Heart right ventricle (tissue), 16 donors: ENCODE data around the gene SHISAL2A. TPM values are rescaled to one million over a fixed set of nuclear protein-coding genes. Genes with fewer than 3 reads are reported as not detected.

Experiments
- ATAC-seq, 8 donors: fragments of 200-7000 bp; cut with Tn5 transposase; one replicate each; pipeline ENCODE4 v1.9.1; 2020; ENCODE audit warnings: mild to moderate bottlenecking in 8 of 8, moderate library complexity in 8 of 8, moderate number of reproducible peaks in 1 of 8
- DNase-seq, 2 donors: peaks; one replicate each; pipeline ENCODE4 v3.0.0-alpha.2; 2020
- H3K27ac ChIP-seq, 10 donors: fragments of 200-600 bp; sonication (generic) in 2 of 10; one replicate each; pipeline versions ENCODE4 v1.5.0 to v1.8.0; 2020 to 2022; ENCODE audit warnings: mild to moderate bottlenecking in 3 of 10
- H3K27me3 ChIP-seq, 7 donors: fragments of 200-600 bp; one replicate each; pipeline ENCODE4 v1.8.0; 2021 to 2022; ENCODE audit warnings: mild to moderate bottlenecking in 2 of 7
- H3K36me3 ChIP-seq, 9 donors: fragments of 200-600 bp; sonication (generic) in 1 of 9; one replicate each; pipeline versions ENCODE4 v1.5.0 to v1.8.0; 2020 to 2022; ENCODE audit warnings: mild to moderate bottlenecking in 2 of 9
- H3K4me1 ChIP-seq, 9 donors: fragments of 200-600 bp; sonication (generic) in 1 of 9; one replicate each; pipeline versions ENCODE4 v1.5.0 to v1.8.0; 2020 to 2022; ENCODE audit warnings: mild to moderate bottlenecking in 4 of 9
- H3K4me3 ChIP-seq, 10 donors: fragments of 200-600 bp; sonication (generic) in 2 of 10; one replicate each; pipeline versions ENCODE4 v1.5.0 to v1.8.0; 2020 to 2022; ENCODE audit warnings: mild to moderate bottlenecking in 7 of 10, moderate library complexity in 2 of 10
- H3K9me3 ChIP-seq, 11 donors: fragments of 200-600 bp in 10 of 11; sonication (generic) in 2 of 11; one replicate each; pipeline versions ENCODE4 v1.5.0 to v1.8.0; 2013 to 2022; ENCODE audit warnings: mild to moderate bottlenecking in 2 of 11, control low read depth in 1 of 11, moderate library complexity in 1 of 11
- CTCF ChIP-seq, 9 donors: fragments of 200-600 bp; sonication (generic) in 2 of 9; IDR thresholded peaks; one replicate each; pipeline versions ENCODE4 v1.5.0 to v1.8.0; 2021 to 2022; ENCODE audit warnings: antibody characterized with exemption in 9 of 9, mild to moderate bottlenecking in 5 of 9, moderate library complexity in 1 of 9
- WGBS, 2 donors: extraction: QIAGEN DNeasy Blood & Tissue Kit; methylation state at CpG; one replicate each; pipeline ENCODE4 v1.1.7; 2013; ENCODE audit warnings: inconsistent platforms in 1 of 2; 5-methylcytosine and 5-hydroxymethylcytosine counted together
- intact Hi-C, 10 donors: fragments of 100-400 bp; cut with DNase I; formaldehyde crosslinking; loops; one replicate each; pipeline versions ENCODE4 v1.11.1 to v1.14.2; 2022
- polyA plus RNA-seq, 2 donors: library from polyadenylated mRNA; stranded (reverse); fragments of 200-250 nt; gene quantifications; one replicate each; pipeline ENCODE4 v1.2.3, GENCODE V29; 2013
- total RNA-seq, 10 donors: library from RNA; stranded (reverse); fragmentation: NEBNext Ultra II Directional in 3 of 10; extraction: Animal tissue kit (Norgen Biotek cat#: 25700) in 3 of 10; gene quantifications; one replicate each; pipeline versions ENCODE4 v1.2.1 to v1.2.4, GENCODE V29; 2021 to 2023
- donor health status: Arrhythmogenic right ventricular cardiomyopathy.
- donor health status: ischemic (EF 13 %, LVEDD 7.1; RV severe dilation, severe dysfunction).
- donor health status: healthy with polysubstance abuse.
- donor health status: DM: no; HTN: yes; CAD: no.
- donor health status: DM: no; HTN: no; CAD: no.
- donor health status: ischemic (EF 25% LVEDD 6.9; RV normal size, moderate dysfunction).
- donor health status: ischemic (EF 25% LVEDD 5.7; RV mildly dilated, moderate dysfunction).
- donor health status: healthy.
- donor health status: DM: yes; HTN: yes; CAD: no.
- donor health status: Ischemic cardiomyopathy.
- donor health status: ischemic (EF 35%, LVEDD 5.7; RV mildly dilated, moderate dysfunction).
- donor health status: nonischemic (EF 11% LVEDD 7.7; RV severe dilation, severe dysfunction).
- donor health status: DM: yes; HTN: yes; CAD: no.
- donor health status: PGD.
- donor health status: ischemic (EF 29% LVEDD 5.4; RV normal size, mild dysfunction).
- donor health status: nonischemic (EF 23%, LVEDD 6.1; RV moderate dilation, normal function).

Gene SHISAL2A
- total and polyA plus RNA-seq, 12 donors, result 0.10 to 0.22 (median 0.19) TPM; not detected in 9

- no peak for TF ChIP-seq CTCF (IDR thresholded peaks at IDR 0.05)
- intact Hi-C loops, result loop anchor here in 5 of 10 donors (2.0 to 5.0 kb wide), 2 partner anchors 51 kb away; partner anchors contain the start of gene TUT4 (in 5 of the 5)
- ATAC-seq (no peak), DNase-seq (peak in 1 of 2 donors; percentile 20)
- 56 to 77% methylated on average over 6 of the region's 6 CpGs for WGBS, 2 donors
- no peaks in the 10 kb centered on the region for H3K9me3 ChIP-seq
- H3K27ac ChIP-seq, result peak overlapping the region in 8 of 10 donors; percentile 9 to 92 (median 82)
- no peaks in the 10 kb centered on the region for H3K27me3 ChIP-seq
- peak overlapping the region in 5 of 10 donors; percentile 51 to 69 (median 64) for H3K4me3 ChIP-seq
- H3K4me1 ChIP-seq, result peaks cover 3 to 42% (median 27%) of the 10 kb centered on the region in 9 donors
- H3K36me3 ChIP-seq, result peaks cover 0 to 29% (median 10%) of the 10 kb centered on the region in 9 donors
These were observed 29.3 kb upstream of the SHISAL2A start for GRCh38 chr1:52603630-52604029.

- H3K4me3 ChIP-seq, result no peak overlapping the region
- H3K27me3 ChIP-seq, result no peaks in the 10 kb centered on the region
- intact Hi-C loops, result loop anchor here in 3 of 10 donors (5.0 kb wide), 1 partner anchor 52 kb away; the partner anchor contains the start of gene TUT4 (in 3 of the 3)
- H3K27ac ChIP-seq, result peak overlapping the region in 7 of 10 donors; percentile 9 to 87 (median 82)
- no peaks in the 10 kb centered on the region for H3K9me3 ChIP-seq
- peaks cover 3 to 42% (median 27%) of the 10 kb centered on the region in 9 donors for H3K4me1 ChIP-seq
- DNase-seq, result no peak
- ATAC-seq, result peak in 2 of 8 donors; percentile 6 to 27
- TF ChIP-seq CTCF (IDR thresholded peaks at IDR 0.05), result no peak
- 34 to 50% methylated on average over 3 of the region's 3 CpGs for WGBS, 2 donors
- H3K36me3 ChIP-seq, result peaks cover 0 to 35% (median 10%) of the 10 kb centered on the region in 9 donors
These were observed 28.8 kb upstream of the SHISAL2A start for GRCh38 chr1:52604063-52604770.

- WGBS, 2 donors, result 50 to 51% methylated on average over 2 of the region's 2 CpGs
- intact Hi-C loops, result no loop called here
- Histone ChIP-seq H3K4me1 (no peaks in the 10 kb centered on the region), H3K27me3 (no peaks in the 10 kb centered on the region), H3K4me3 (no peak overlapping the region), H3K36me3 (peaks cover 0 to 16% (median 0%) of the 10 kb centered on the region in 9 donors), H3K27ac (no peak overlapping the region), H3K9me3 (no peaks in the 10 kb centered on the region)
- no peak for DNase-seq
- no peak for TF ChIP-seq CTCF (IDR thresholded peaks at IDR 0.05)
- ATAC-seq, result no peak
These were observed 19.2 kb upstream of the SHISAL2A start for GRCh38 chr1:52613636-52614373.

GRCh38 chr1:52614671-52615070 is 18.3 kb upstream of the SHISAL2A start:
- DNase-seq, result no peak

More at GRCh38 chr1:52614671-52615070, 18.3 kb upstream of the SHISAL2A start:
- no peak for TF ChIP-seq CTCF (IDR thresholded peaks at IDR 0.05)
- peaks cover 0 to 11% (median 0%) of the 10 kb centered on the region in 9 donors for H3K36me3 ChIP-seq
- intact Hi-C loops, result no loop called here
- no peaks in the 10 kb centered on the region for H3K4me1 ChIP-seq
- WGBS, 2 donors, result 93% methylated on average over 5 of the region's 5 CpGs
- no peak overlapping the region for H3K27ac ChIP-seq
- H3K27me3 ChIP-seq, result no peaks in the 10 kb centered on the region
- ATAC-seq, result no peak
- H3K9me3 ChIP-seq, result no peaks in the 10 kb centered on the region
- no peak overlapping the region for H3K4me3 ChIP-seq
